ENCODE measurements around the gene ADGRV1.

The ADGRV1 gene

DNA sequence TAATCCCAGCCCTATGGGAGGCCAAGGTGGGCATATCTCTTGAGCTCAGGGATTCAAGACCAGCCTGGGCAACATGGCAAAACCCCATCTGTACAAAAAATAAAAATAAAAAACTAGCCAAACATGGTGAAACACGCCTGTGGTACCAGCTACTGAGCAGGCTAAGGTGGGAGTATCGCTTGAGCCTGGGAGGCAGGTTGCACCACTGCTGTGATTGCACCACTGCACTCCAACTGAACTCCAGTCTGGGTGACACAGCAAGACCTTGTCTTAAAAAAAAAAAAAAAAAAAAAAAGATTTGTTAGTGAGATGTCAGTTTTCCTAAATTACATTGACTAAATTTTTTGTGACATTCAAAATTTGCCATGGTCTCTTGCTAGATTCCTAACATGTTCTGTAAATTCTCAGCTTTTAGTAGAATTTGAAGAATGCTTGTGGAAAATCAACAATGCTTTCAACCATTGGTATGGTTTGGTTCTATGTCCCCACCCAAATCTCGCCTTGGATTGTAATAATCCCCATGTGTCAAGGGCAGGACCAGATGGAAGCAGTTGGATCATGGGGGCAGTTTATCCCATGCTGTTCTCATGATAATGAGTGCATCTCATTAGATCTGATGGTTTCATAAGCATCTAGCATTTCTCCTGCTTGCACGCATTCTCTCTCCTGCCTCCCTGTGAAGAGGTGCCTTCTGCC is 588.5 kb downstream of the ADGRV1 start:
- DNase-seq, result no peak

DNA sequence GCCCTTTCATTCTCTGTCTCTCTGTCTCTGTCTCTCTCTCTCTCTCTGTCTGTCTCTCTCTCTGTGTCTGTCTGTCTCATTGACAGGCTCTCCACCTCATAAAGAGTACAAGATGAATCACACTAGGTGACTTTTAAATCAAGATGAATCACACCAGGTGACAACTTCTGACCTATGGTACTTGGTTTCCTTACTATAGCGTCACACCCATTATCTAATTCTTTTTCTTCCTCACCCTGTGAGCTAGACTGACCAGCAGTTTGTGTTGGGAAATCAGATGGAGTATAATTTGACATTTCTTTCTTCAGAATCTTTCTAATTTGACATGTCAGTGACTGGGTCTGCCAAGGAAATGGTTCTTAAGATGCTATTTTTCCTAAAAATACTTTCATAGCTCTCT is 591.6 kb downstream of the ADGRV1 start:
- no peak for DNase-seq

DNA sequence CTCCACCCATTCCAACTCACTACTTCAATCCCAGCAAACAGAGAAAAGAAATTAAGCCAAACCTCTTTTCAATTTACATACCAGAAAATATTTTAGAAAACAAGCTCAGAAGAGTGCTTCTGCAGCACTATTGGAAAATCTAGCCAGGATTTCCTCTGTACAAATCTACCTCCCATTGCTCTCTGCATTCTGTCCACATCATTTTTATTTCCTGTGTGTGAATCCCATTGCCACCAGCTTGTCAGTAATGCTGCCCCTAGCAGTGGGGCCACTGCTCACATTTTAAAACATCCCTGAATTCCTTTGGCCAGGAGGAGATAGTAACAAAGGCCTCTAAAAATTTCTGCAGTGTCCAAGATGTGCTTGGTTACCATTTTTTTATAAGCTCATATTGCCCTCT is 592.0 kb downstream of the ADGRV1 start:
- no peak for DNase-seq

DNA sequence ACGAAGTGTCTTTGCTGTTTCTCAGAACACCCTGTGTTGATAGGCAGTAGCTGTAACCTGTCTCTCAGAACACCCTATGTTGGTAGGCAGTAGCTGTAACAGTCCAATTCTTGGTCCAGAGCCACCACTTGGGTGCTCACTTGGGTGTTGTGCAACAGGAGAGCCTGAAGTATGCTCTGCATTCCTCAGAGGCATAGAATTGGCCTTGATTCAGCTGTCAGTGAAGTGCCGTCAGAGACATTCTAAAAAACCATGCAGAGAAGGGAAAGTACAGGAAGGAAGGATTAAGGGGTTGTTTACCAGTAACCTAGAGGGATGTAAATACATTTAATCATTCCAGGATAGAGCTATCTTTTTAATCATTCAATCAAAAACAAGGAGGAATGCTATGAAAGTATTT is 593.4 kb downstream of the ADGRV1 start:
- DNase-seq, result no peak

DNA sequence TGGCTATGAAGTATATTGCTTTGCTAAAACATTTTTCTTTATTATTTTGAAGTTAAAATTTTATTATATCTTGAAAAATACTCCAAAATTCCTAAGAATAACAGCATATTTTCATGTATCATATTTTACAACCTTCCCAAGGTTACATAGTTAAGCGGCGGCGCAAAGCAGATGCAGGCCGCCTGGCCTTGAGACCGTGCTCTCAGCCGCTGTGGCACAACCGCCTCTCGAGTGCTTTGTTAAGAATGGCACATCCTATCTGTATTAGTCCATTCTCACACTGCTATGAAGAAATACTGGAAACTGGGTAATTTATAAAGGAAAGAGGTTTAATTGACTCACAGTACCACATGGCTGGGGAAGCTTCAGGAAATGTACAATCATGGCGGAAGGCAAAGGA is 595.7 kb downstream of the ADGRV1 start:
- no peak for DNase-seq

DNA sequence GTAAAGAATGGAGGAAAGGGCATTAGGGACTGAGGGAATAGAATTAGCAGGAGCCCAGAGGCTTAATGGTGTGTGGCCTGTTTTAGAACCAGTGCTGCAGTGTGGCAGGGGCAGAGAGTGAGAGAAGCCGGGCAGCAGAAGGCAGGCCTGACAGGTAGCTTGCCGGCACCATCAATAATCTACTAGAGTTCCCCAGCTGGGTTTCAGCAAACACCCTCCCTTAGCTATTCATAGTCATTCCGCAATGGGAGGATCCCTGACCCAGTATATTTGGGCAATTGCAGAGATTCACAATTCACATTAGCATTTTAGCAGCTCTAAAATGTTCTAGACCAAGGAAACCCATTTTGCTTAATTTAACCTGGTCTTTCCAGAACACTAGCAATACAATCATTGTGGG is 596.7 kb downstream of the ADGRV1 start:
- DNase-seq, result no peak

DNA sequence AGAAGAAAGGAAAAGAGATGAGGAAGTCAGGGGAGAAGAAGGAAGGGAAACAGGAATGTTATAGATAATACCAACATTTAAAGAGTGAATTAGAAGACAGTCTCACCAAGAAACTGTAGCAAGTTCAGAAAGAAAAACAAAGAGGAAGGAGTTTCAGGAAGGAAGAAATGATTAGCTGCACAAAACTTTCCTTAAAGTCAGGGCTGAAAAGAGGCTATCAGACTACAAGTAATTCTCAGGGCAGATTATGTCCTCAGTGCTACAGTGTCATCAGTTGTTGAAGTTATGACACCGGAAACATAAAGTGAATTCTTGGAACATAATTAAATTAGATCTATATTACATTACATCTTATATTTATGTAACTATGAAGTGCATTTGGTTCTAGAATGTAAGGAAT is 597.6 kb downstream of the ADGRV1 start:
- DNase-seq, result no peak

DNA sequence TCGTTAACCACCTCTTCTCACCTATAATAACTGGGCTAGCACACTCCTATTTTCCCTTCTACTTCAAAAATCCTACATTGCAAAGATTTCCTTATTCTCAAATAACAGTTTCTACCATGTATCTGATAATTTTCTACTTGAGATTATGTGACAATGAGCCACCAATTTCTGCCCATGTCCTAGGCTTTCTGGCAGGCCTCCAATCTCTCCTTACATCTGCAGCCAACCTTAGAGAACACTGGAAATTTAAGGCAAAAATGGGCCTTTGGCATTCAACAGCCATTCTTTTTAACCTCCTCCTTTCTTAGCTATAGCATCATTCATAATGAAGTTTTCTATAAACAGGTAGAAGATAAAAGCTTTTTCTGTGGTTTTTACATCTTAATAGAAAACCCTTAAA is 599.4 kb downstream of the ADGRV1 start:
- no peak for DNase-seq

DNA sequence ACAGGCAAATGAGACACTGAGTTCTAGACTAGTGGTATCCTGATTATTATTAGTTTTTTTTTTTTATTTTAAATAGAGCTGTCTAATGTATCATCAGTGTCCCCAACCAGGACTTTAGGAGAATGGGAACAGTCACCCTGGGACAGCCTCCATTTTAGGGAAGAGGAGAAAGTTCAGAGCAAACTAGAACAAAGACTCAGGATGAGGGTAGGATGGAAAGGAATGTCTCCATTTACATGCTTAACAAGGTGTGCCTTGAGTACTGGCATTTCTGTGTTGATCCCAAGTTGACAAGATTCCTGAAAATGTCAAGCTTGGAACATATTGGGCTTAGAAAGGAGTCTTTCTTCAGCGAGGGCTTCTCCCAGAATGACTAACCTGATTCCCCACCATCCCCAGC is 601.0 kb downstream of the ADGRV1 start:
- no peak for DNase-seq

DNA sequence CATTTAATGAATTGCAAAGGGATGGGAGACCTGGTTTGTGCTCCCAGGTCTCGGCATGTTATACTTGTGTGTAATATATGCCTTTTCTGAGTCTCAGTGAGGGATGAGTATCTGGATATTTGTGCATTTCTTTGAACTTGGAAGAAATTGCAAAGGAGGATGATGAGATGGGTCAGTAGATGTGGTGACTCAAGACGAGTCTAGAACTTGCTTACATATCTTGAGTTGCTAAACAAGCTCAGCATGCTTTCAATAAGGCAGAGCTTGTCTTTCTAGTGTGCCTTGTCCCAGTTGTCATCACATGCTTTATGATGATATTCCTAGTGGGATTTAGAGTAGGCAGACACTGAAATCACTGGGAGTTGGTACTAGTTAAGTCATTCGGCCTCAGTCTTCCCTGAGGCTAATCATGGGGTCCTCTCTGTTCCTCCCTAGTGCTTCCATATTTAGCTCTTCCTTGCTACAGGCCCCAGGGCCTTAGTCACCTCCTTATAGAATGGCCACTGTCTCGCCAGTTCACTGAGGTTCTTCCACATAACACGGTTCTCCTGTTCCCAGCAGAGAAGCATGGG is 602.2 kb downstream of the ADGRV1 start:
- DNase-seq, result no peak

DNA sequence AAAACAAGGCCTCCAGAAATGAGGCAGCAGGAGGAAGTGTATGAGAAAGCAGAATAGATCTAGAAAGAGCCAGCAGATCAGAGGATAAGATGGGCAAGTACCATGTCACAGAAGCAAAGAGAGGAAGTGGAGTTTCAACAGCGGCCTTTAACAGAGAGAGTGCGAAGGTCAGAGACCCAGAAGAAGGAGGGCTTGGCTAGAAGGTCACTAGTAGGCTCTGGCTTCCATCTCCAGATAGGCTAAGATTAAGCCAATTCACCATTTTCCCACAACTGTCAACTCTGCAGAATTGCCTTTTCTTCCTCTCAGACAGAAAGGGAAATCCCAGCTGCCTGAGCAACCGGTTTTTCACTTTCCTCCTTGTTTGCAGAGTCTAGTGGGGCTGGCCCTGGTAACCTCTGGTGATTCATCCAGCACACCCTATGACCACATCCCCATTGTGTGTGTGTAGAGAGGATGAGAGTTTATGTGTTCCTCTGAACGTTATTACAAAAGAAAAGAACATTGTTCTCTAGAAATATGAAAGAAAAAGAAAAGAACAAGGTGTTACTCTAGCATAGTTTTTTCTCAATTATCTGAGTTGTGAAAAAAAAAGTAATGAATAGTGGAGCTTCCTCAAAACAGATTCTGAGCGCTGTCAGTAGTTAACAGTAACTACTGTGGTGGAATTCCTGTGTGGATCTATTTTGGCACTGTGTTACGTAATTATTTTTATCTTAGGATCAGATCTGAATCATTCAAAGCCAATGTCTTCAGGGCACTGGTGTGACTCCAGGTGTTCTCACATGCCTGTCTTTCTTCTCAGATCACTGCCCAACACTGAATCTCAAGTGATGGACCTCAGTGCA is 604.2 kb downstream of the ADGRV1 start:
- DNase-seq, result peak; percentile 96 to 97

DNA sequence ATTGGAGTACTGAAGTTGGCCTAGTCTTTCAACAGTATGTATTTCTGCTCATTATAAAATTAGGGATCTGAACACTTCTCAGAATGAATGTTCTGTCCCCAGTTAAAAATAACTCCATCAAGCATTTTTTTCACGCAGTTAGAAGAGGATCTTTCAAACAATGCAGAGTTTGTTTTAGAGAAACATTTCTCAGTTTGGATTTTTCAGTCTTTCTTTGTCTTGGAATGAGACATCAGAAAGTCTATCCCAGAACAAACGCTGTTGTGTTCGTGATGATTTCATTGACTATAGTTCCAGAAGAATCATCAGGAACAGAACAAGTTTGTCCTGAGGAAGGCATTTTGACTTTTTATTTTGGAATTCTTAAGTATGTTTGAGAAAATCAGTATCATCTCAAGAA is 605.8 kb downstream of the ADGRV1 start:
- no peak for DNase-seq

DNA sequence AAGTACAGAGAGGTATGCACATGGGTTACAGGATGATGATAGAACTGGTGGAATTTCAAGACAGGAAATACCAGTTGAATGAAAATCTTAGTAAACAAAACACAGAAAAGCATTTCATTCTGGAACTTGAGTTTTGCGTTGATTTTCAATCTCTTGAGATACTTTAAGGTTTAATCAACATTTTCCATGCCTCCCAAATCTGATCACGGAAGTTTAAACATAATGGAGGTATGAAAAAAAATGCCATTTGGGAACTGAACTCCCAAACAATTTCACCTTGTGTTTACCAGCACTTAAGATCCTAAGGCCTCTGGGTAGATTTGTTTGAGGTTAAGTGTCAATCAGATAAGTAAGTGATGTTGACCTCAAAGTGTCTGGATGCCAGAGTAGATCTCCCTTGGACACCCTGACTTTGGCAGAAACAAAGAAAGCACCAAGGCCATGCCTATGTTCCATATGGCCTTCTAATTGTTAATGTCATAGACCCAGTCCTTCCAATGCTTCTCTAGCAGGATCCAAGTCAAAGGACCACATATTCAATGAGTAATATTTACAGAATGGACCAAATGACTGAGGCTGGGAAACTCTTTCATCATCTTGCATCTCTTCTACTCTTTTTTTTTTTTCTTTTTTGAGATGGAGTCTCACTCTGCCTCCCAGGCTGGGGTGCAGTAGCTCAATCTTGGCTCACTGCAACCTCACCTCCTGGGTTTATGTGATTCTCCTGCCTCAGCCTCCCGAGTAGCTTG is 607.6 kb downstream of the ADGRV1 start:
- DNase-seq, result no peak

DNA sequence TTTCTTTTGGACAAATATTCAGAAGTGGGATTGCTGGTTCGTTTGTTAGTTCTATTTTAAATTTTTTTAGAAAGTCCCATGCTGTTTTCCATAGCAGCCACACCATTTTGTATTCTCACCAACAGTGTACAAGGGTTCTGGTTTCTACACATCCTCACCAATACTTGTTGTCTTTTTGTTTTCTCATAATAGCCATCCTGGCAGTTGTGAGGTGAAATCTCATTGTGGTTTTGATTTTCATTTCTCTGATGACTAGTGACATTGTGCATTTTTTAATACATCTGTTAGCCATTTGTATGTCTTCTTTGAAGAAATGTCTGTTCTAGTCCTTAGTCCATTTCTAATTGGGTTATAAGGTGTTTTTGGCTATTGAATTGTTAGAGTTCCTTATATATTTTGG is 610.3 kb downstream of the ADGRV1 start:
- DNase-seq, result no peak

DNA sequence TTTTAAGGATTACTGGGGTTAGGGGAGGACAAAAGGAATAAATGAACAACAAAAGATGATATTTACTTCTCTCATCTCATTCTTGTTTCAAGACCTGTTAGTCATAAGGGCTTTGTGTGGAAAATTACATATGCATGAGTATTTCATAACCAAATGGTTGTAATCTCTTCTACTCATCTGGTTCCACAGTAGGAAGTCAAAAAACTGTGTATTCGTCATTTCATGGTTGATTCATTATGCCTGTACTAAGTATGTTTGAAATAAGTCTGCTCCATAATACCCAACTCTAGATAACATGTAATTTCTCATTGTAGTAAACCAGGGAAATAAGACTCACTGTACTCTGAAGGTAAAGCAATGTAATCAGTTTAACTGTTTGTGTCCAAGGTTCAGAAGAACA is 611.7 kb downstream of the ADGRV1 start:
- peak; percentile 80 to 86 for DNase-seq

DNA sequence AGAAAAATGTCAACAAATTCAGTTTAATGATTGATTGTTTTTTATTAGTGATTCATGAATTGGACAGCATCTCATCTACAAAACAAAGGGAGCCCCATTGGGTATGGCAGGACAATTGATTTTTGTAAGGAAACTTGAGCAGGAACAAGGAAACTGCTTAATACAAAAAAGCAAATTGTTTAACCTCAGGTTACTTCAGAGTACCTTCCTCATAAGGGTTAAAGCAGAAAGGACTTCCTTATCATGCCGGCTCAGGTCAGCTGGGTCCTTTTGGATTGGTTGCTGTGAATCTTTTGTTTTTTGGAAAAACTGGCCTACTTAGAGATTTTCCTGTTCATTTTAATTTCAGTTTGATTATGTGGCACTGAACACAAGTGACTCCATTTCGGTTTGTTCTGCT is 612.7 kb downstream of the ADGRV1 start:
- DNase-seq, result no peak

DNA sequence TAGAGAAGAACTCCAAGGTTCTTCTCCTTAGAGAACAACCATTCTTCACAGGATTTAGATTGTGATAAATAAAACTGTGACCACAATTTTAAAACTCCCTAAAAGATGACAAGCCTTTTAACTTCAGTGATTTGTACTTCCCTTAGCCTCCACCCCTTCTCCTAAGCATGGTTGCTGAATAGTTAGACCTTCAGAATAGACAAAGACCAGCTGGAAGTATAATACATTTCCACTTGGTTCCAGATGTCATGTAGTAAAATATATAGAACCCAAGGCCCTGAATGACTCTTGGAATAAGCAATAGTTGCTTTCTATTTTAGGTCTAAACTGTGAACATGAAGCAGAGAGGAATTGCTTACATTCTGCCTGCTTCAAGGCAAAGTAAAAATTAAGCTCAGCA is 615.8 kb downstream of the ADGRV1 start:
- no peak for DNase-seq

DNA sequence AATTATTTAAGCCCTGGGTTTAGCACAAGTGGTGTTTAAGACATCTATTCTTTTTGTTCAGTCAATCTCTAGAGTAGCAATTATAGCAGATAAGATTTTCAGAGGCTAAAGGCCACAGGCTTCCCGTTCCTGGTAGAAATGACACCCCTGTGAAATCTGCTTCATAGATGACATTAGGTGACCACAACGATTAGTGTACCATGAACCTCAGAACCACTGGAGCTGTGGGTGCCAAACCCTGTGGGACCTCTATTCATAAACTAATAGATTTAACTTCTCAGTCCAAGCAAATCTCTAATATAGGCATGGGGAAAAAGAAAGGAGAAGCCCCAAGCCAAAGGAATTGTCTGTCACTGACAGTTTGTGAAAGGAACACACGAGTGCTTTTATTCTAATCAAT is 617.1 kb downstream of the ADGRV1 start:
- no peak for DNase-seq

DNA sequence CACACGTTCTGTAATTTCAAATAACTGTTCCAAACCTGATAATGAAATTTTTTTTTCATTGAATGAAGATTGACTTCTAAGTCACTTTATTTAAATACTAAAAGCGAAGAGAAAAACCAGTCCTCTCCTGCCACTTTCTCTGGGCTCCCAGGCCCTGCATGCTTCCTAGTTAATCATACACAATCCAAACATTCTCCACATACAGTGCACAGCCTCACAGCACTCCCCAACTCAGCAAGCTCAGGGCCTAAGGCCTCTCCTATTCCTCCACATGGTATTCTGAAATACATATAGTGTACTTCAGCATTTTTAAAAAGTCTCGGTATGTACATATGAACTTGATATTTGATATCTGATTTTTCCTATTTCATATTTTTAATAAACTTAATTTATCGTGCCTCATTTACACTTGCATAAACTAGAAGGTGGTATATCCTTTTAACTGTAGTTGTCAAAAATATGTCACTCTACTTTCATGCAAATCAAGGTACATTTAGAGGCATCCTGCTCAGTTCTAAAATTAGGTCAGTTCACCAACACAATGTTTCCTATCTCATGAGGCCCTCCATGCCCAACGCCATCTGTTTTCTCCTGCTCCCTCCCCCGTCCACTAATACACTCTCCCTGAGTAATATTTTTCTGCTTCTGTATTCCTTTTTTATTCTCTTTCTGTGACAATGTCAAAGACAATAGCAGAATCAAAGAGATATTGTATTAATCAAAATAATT is 617.9 kb downstream of the ADGRV1 start:
- no peak for DNase-seq

DNA sequence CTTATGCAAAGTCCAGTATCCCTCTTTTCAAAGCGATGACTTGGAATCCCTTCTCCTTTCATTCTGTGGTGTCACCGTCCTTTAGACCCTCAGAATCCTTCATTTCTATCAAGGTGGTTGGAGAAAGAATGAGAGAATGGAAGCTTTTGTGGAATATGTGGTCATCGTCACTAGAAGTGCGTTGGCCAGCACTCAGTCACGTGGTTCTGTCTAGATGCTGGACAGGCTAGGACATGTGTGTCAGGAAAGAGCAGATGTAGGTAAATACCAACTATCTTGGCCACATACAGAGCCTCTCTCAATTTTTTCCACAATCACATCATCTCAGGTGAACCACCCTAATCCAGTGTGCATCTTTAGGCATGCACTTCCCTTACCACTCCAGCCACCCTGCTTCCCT is 618.5 kb downstream of the ADGRV1 start:
- no peak for DNase-seq

DNA sequence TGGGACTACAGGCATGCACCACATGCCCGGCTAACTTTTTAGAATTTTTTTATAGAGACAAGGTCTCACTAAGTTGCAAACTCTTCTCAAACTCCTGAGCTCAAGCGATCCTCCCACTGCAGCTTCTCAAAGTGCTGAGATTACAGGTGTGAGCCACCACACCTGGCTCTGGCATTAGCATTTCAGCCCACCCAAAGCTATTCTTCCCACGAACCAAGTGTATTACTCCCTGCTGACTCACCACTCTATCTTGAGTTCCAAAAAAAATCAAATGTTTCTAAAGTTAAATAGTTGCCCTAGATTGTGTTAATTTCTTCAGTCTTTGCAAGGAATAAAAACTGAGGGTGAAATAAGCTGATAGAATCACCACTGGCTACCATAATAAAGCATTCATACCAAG is 619.0 kb downstream of the ADGRV1 start:
- no peak for DNase-seq

DNA sequence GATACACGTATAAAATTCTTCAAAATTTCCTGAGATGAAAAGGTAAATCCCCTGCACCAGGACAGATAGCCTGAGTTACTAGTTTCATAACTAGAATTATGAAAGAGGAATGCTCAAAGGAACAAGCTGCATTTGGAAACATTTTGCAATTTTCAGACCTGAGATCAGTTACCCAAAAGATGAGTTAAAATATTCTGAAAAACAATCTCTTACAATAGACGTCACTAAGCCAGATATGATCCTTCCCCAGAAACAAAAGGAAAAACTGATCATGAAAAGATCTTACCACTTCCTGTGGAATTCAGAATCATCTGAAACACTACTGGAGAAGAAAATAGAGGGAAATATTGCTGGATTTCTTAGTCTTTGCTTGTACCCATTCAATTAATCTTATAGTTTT is 619.9 kb downstream of the ADGRV1 start:
- DNase-seq, result peak; percentile 19 to 36

DNA sequence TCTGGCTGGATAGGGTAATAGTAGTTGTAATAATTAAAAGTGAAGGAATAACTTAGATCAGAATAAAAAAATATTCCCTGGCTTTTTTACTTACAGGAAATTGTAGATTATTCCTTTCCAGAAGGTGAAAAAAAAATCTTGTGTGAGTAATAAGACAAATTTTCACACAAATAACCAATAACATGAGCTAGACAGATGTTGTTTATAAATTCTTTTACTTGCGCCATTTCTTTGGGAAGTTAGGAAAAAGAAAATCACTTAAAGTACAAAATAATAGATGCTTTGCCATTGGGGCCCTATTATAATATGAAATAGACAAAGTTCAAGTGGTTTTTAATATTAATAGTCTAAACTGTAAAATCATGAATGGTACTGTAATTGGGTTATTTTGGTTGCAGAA is 620.4 kb downstream of the ADGRV1 start:
- DNase-seq, result no peak
